ENCODE data around the gene NRG3. TPM values are rescaled to one million over a fixed set of nuclear protein-coding genes. Genes with fewer than 3 reads are reported as not detected.
A peak's percentile ranks its signal among the peaks of the same experiment; 100 is the strongest.
"Not testable (repeated sequence)": the region's sequence is repeated elsewhere in the genome, so short reads cannot be mapped to it uniquely, and the experiment has no call there.

NRG3 gene
- total RNA-seq, 1 donor from 2014 or later: 6.1 TPM

DNA sequence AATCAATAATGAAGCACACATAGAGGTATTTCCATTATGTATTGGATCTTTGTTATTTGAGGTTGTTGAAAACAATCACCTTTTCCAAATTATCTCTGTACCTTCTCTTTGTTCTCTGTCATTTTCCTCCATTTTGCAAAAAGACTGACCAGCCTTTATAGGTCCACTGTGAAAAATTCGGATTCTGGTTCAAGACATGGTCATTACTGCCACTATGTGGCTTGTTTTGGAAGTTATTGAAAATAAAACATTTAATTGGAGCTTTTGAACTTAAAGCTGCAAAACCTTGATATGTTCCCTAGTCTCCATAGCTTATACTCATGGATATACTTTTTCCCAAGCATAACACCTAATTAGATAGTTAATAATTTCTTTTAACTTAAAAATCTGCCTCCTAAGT is 1094.4 kb downstream of the NRG3 start:
- no peaks in the 10 kb centered on the region for H3K36me3 Mint-ChIP-seq

DNA sequence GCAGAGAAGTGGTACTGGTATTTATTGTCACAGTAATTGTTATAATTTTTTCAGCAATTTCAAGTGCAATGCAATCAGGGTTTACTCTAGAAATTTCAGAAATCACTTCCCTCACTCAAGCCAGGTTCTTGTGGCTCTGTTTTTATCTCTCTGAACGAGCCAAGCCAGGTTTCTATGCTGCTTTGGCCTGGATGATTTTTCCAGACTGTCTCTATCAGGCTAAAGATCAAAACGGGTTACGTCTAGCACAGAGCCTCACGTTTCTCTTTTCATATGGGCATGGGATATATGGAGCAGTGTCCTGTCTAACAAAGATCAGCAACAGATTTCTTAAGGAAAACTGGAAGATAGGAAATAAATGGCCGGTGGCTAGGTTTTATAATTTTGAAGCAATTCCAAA is 1105.3 kb downstream of the NRG3 start:
- H3K9me3 Mint-ChIP-seq: no peaks in the 10 kb centered on the region
- H3K36me3 Mint-ChIP-seq: no peaks in the 10 kb centered on the region
- no peaks in the 10 kb centered on the region for H3K27me3 Mint-ChIP-seq
- H3K27ac Mint-ChIP-seq: no peak overlapping the region
- DNase-seq (ENCODE audit: extremely low spot score, unreplicated experiment): no peak
- peaks cover 12% of the 10 kb centered on the region for H3K4me1 Mint-ChIP-seq (ENCODE audit: unreplicated experiment)
- TF ChIP-seq, protein P1, sequence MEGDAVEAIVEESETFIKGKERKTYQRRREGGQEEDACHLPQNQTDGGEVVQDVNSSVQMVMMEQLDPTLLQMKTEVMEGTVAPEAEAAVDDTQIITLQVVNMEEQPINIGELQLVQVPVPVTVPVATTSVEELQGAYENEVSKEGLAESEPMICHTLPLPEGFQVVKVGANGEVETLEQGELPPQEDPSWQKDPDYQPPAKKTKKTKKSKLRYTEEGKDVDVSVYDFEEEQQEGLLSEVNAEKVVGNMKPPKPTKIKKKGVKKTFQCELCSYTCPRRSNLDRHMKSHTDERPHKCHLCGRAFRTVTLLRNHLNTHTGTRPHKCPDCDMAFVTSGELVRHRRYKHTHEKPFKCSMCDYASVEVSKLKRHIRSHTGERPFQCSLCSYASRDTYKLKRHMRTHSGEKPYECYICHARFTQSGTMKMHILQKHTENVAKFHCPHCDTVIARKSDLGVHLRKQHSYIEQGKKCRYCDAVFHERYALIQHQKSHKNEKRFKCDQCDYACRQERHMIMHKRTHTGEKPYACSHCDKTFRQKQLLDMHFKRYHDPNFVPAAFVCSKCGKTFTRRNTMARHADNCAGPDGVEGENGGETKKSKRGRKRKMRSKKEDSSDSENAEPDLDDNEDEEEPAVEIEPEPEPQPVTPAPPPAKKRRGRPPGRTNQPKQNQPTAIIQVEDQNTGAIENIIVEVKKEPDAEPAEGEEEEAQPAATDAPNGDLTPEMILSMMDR (conservative IDR thresholded peaks at IDR 0.05): no peak
- no peak overlapping the region for H3K4me3 Mint-ChIP-seq

More for the DNA sequence above, 1094.4 kb downstream of the NRG3 start:
- Mint-ChIP-seq H3K4me1 (ENCODE audit: unreplicated experiment) (peaks cover 9% of the 10 kb centered on the region), H3K27ac (no peak overlapping the region), H3K4me3 (no peak overlapping the region), H3K9me3 (no peaks in the 10 kb centered on the region), H3K27me3 (no peaks in the 10 kb centered on the region)
- DNase-seq (ENCODE audit: extremely low spot score, unreplicated experiment): no peak
- TF ChIP-seq, protein P1 (conservative IDR thresholded peaks at IDR 0.05): peak; percentile 67

DNA sequence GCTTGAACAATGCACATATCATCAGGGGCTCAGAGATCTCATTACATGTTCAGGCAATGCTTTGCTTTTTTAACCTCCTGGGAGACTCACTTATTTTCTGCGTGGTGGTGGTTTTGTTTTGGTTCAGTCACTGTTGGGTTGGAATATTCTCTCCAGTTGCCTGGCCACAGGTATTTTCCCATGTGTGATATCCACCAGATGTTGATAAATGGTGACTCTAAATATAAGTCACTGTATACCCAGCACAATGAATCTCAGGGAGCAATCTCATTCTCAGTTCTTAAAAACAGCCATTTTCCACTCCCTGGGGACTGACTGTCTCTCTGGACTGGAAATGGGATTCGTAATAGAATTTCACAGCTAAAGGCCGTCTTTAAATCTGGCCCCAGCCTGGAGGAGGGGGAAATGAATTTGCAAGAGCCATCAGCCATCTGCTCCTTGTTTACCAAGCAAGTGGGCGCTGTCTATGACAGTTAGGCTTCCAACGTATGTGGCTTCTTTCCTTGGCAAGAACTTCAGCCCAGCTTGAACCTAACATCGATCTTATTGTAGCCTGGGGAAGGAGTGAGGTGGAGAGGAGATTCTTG is 1106.2 kb downstream of the NRG3 start:
- H3K9me3 Mint-ChIP-seq: no peaks in the 10 kb centered on the region
- H3K27ac Mint-ChIP-seq: no peak overlapping the region
- H3K27me3 Mint-ChIP-seq: peaks cover under 1% of the 10 kb centered on the region
- H3K4me1 Mint-ChIP-seq (ENCODE audit: unreplicated experiment): peaks cover 12% of the 10 kb centered on the region
- no peak for DNase-seq (ENCODE audit: extremely low spot score, unreplicated experiment)
- no peak overlapping the region for H3K4me3 Mint-ChIP-seq
- TF ChIP-seq, protein P1 (conservative IDR thresholded peaks at IDR 0.05): no peak
- H3K36me3 Mint-ChIP-seq: no peaks in the 10 kb centered on the region

DNA sequence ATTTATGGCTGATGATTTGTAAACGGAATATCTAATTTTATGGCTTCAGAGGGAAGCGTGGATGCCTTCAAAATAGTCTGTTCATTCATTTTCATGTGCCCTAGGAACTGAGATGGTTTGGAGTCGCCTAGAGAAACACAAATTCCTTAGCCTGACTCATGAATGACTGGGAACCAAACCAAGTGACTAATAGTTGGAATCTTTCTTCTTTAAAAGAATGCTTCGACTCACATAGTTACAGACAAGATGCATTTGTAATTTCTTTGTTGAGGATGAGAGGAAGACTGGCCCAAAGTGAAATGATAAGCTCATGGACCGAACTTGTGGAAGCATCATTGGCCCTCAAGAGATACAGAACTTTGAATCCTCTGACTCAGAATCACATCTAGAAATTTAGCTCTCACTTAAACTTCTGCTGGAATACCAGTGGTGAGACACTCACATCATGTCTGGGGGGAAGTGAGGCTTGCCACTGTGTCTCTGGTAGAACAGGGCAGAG is 1107.2 kb downstream of the NRG3 start:
- Mint-ChIP-seq H3K27me3 (peaks cover 4% of the 10 kb centered on the region), H3K36me3 (no peaks in the 10 kb centered on the region), H3K4me3 (no peak overlapping the region), H3K9me3 (no peaks in the 10 kb centered on the region), H3K27ac (no peak overlapping the region), H3K4me1 (ENCODE audit: unreplicated experiment) (peaks cover 12% of the 10 kb centered on the region)
- TF ChIP-seq, protein P1 (conservative IDR thresholded peaks at IDR 0.05): no peak
- DNase-seq (ENCODE audit: extremely low spot score, unreplicated experiment): no peak

DNA sequence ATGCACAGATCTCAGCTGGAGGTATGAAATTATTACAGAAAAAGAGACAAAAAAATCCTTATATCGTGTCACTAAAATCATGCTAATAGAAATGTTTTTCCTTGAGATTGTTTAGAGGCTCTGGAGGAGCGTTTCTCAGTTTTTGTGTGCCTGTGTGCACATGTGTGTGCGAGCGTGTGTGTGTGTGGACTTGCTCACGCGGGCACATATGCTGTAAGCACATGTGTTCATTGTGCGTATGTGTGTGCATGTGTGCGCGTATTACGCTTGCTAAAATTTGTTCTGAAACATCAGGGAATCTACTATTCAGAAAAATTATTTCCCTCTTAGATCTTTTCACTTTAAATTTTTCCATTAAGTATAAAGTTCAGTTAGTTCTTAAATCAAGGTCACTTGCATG is 1111.2 kb downstream of the NRG3 start:
- H3K9me3 Mint-ChIP-seq: no peaks in the 10 kb centered on the region
- TF ChIP-seq, protein P1 (conservative IDR thresholded peaks at IDR 0.05): no peak
- peaks cover under 1% of the 10 kb centered on the region for H3K4me1 Mint-ChIP-seq (ENCODE audit: unreplicated experiment)
- no peaks in the 10 kb centered on the region for H3K36me3 Mint-ChIP-seq
- H3K27me3 Mint-ChIP-seq: peaks cover 4% of the 10 kb centered on the region
- no peak overlapping the region for H3K4me3 Mint-ChIP-seq
- no peak overlapping the region for H3K27ac Mint-ChIP-seq
- no peak for DNase-seq (ENCODE audit: extremely low spot score, unreplicated experiment)

DNA sequence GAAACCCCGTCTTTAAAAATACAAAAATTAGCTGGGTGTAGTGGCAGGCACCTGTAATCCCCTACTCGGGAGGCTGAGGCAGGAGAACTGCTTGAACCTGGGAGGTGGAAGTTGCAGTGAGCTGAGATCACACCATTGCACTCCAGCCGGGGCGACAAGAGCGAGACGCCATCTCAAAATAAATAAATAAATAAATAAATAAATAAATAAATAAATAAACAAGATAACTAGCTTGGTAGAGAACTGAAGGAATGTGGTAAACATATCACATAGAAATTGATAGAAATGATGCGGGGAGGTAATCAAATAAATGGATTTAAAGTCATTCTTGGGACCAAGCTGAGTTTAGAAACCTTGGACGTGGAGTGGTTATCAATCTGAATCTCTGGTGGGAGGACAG is 1131.5 kb downstream of the NRG3 start:
- DNase-seq (ENCODE audit: extremely low spot score, unreplicated experiment); H3K4me1 Mint-ChIP-seq (ENCODE audit: unreplicated experiment); H3K36me3 Mint-ChIP-seq; H3K27ac Mint-ChIP-seq; H3K9me3 Mint-ChIP-seq; H3K4me3 Mint-ChIP-seq: not testable (repeated sequence)
- peaks cover 17% of the 10 kb centered on the region for H3K27me3 Mint-ChIP-seq

Measured in type B pancreatic cell (in vitro differentiated cells).